HCT116 (cell line): ENCODE results near the gene MYO10. TPM values are rescaled to one million over a fixed set of nuclear protein-coding genes. Genes with fewer than 3 reads are reported as not detected.

Experiments used
- ATAC-seq: fragments of 200-7000 bp; cut with Tn5 transposase; 2 replicates; pipeline ENCODE4 v1.9.1; 2020; ENCODE audit warnings: mild to moderate bottlenecking, moderate library complexity
- BruUV-seq: library from RNA; stranded (reverse); fragments of 400-500 nt; replicated peaks from 2 replicates; lab custom pipeline; 2021; lab: Mats Ljungman, UMichigan
- CTCF ChIA-PET: fragments of 300-600 bp; sonication (Branson Sonifier 250); formaldehyde crosslinking; loops from one replicate; lab custom pipeline; 2021; ENCODE audit warnings: antibody characterized with exemption; lab: Charles Lee
- POLR2A ChIA-PET: fragments of 300-600, 350-600 bp; sonication (Branson Sonifier 250); formaldehyde crosslinking; loops from one replicate; lab custom pipeline; 2021; ENCODE audit warnings: antibody characterized with exemption; lab: Charles Lee
- RAD21 ChIA-PET, 2 experiments: fragments of 300-600 bp; sonication (Branson Sonifier 250); formaldehyde crosslinking; loops; one replicate each; lab custom pipeline; 2023; ENCODE audit warnings: low total read pairs in 2 of 2; ENCODE audit not compliant: uncharacterized antibody in 2 of 2, unreplicated experiment in 2 of 2, low non-redundant PET in 1 of 2; lab: Charles Lee
- DNase-seq: peaks from one replicate; pipeline ENCODE4 v3.0.0-alpha.2; 2010; ENCODE audit warnings: low read depth, low spot score
- H2AFZ ChIP-seq: fragments of 200-600 bp; shearing (Covaris generic), sonication (generic); 2 replicates; pipeline ENCODE4 v1.6.1; 2017; ENCODE audit warnings: low read depth, mixed run types, mixed read lengths, antibody characterized with exemption, low read length; ENCODE audit not compliant: poor library complexity, severe bottlenecking
- H3K27ac ChIP-seq: 2 replicates; pipeline ENCODE4 v1.5.1; 2012; ENCODE audit warnings: low read depth, low read length
- H3K27me3 ChIP-seq: fragments of 200-600 bp; sonication (generic); 2 replicates; pipeline ENCODE4 v1.6.1; 2016; ENCODE audit warnings: mixed run types, low read length, mixed read lengths; ENCODE audit not compliant: insufficient read depth
- H3K36me3 ChIP-seq, 2 experiments: fragments of 200-500 bp in 1 of 2; fragments of 200-600 bp in 1 of 2; sonication (Bioruptor generic) in 1 of 2; sonication (generic) in 1 of 2; 2 replicates each; pipeline versions ENCODE4 v1.5.1 to v1.6.1; 2014 to 2016; ENCODE audit warnings: low read length in 2 of 2, inconsistent platforms in 1 of 2, mixed read lengths in 1 of 2, mixed run types in 1 of 2; ENCODE audit not compliant: insufficient read depth in 2 of 2, control insufficient read depth in 1 of 2
- H3K4me1 ChIP-seq, 2 experiments: fragments of 200-600 bp in 1 of 2; sonication (generic) in 1 of 2; 2 replicates each; pipeline versions ENCODE4 v1.5.1 to v1.6.1; 2012 to 2017; ENCODE audit warnings: low read length in 2 of 2, inconsistent platforms in 1 of 2, mild to moderate bottlenecking in 1 of 2, mixed read lengths in 1 of 2, mixed run types in 1 of 2, moderate library complexity in 1 of 2; ENCODE audit not compliant: insufficient read depth in 2 of 2, control insufficient read depth in 1 of 2
- H3K4me2 ChIP-seq: fragments of 200-600 bp; sonication (generic); 2 replicates; pipeline ENCODE4 v1.6.1; 2017; ENCODE audit warnings: mixed run types, low read length, mixed read lengths
- H3K4me3 ChIP-seq, 2 experiments: fragments of 200-600 bp in 1 of 2; sonication (generic) in 1 of 2; replicated peaks in 1 of 2; 2 replicates each; pipeline ENCODE4 v1.5.1; 2011 to 2016; ENCODE audit warnings: low read length in 2 of 2, control low read depth in 1 of 2, low read depth in 1 of 2, mild to moderate bottlenecking in 1 of 2, mixed read lengths in 1 of 2, mixed run types in 1 of 2
- H3K79me2 ChIP-seq: fragments of 200-600 bp; sonication (generic); 2 replicates; pipeline ENCODE4 v1.6.1; 2017; ENCODE audit warnings: mild to moderate bottlenecking, mixed run types, low read length, moderate library complexity, mixed read lengths; ENCODE audit not compliant: insufficient read depth
- H3K9ac ChIP-seq: fragments of 200-600 bp; sonication (generic); 2 replicates; pipeline ENCODE4 v1.6.1; 2016; ENCODE audit warnings: low read length, mixed read lengths
- H3K9me2 ChIP-seq: fragments of 200-600 bp; sonication (generic), shearing (Covaris generic); 2 replicates; pipeline ENCODE4 v1.6.1; 2017; ENCODE audit warnings: mixed run types, mild to moderate bottlenecking, moderate library complexity; ENCODE audit not compliant: insufficient read depth
- H3K9me3 ChIP-seq, 2 experiments: fragments of 200-500 bp in 1 of 2; fragments of 200-600 bp in 1 of 2; sonication (Bioruptor generic) in 1 of 2; sonication (generic) in 1 of 2; 2 replicates each; pipeline ENCODE4 v1.6.1; 2014 to 2017; ENCODE audit warnings: low read length in 2 of 2, mixed read lengths in 2 of 2, inconsistent platforms in 1 of 2, low read depth in 1 of 2, mild to moderate bottlenecking in 1 of 2, mixed run types in 1 of 2, moderate library complexity in 1 of 2; ENCODE audit not compliant: control insufficient read depth in 1 of 2, insufficient read depth in 1 of 2
- H4K20me1 ChIP-seq: fragments of 200-600 bp; sonication (generic), shearing (Covaris generic); 2 replicates; pipeline ENCODE4 v1.6.1; 2017; ENCODE audit warnings: mixed run types, mild to moderate bottlenecking, moderate library complexity; ENCODE audit not compliant: insufficient read depth
- CEBPB ChIP-seq: IDR thresholded peaks from 2 replicates; pipeline ENCODE4 v1.6.1; 2012; ENCODE audit warnings: low read depth
- EGR1 ChIP-seq: IDR thresholded peaks from 2 replicates; pipeline ENCODE4 v1.6.1; 2012; ENCODE audit warnings: low read depth
- ELF1 ChIP-seq: IDR thresholded peaks from 2 replicates; pipeline ENCODE4 v1.6.1; 2012; ENCODE audit warnings: low read depth, borderline replicate concordance
- EZH2 ChIP-seq: fragments of 200-600 bp; sonication (generic); IDR thresholded peaks from 2 replicates; pipeline ENCODE4 v1.6.1; 2017; ENCODE audit warnings: antibody characterized with exemption, mixed run types
- FOSL1 ChIP-seq: IDR thresholded peaks from 2 replicates; pipeline ENCODE4 v1.6.1; 2012; ENCODE audit warnings: low read depth
- JUND ChIP-seq: IDR thresholded peaks from 2 replicates; pipeline ENCODE4 v1.6.1; 2012
- POLR2A ChIP-seq: IDR thresholded peaks from 2 replicates; pipeline ENCODE4 v1.7.0; 2011; ENCODE audit warnings: borderline replicate concordance; ENCODE audit not compliant: insufficient read depth, insufficient read length; ENCODE audit errors: extremely low read depth
- RAD21 ChIP-seq: IDR thresholded peaks from 2 replicates; pipeline ENCODE4 v1.6.1; 2012; ENCODE audit warnings: low read depth, mild to moderate bottlenecking
- SIN3A ChIP-seq: IDR thresholded peaks from 2 replicates; pipeline ENCODE4 v1.6.1; 2012; ENCODE audit warnings: low read depth
- SP1 ChIP-seq: IDR thresholded peaks from 2 replicates; pipeline ENCODE4 v1.6.1; 2012; ENCODE audit warnings: low read depth
- SRF ChIP-seq: IDR thresholded peaks from 2 replicates; pipeline ENCODE4 v1.6.1; 2012; ENCODE audit warnings: low read depth
- TCF7L2 ChIP-seq: IDR thresholded peaks from 2 replicates; pipeline ENCODE4 v1.7.0; 2011; ENCODE audit warnings: borderline replicate concordance, inconsistent platforms; ENCODE audit not compliant: insufficient read depth, insufficient read length; ENCODE audit errors: extremely low read depth
- YY1 ChIP-seq: IDR thresholded peaks from 2 replicates; pipeline ENCODE4 v1.6.1; 2011; ENCODE audit warnings: low read length, low read depth, moderate library complexity, mild to moderate bottlenecking; ENCODE audit not compliant: insufficient replicate concordance; ENCODE audit errors: extremely low read depth
- ZFX ChIP-seq: fragments of 450-650 bp; IDR thresholded peaks from 2 replicates; pipeline ENCODE4 v1.6.1; 2017
- ZNF274 ChIP-seq: fragments of 200-500 bp; sonication (Bioruptor generic); IDR thresholded peaks from 2 replicates; pipeline ENCODE4 v1.6.1; 2014; ENCODE audit warnings: mild to moderate bottlenecking, low read depth, low read length, inconsistent platforms
- intact Hi-C: fragments of 100-400 bp; cut with micrococcal nuclease; formaldehyde crosslinking; loops from 2 replicates; pipeline ENCODE4 v1.10.0; 2022
- total RNA-seq: library from RNA; stranded (reverse); gene quantifications from one replicate; pipeline ENCODE4 v1.2.1, GENCODE V29; 2021; ENCODE audit not compliant: unreplicated experiment
- TF ChIP-seq, protein P1 (sequence below): IDR thresholded peaks from 2 replicates; pipeline ENCODE4 v1.6.1; 2012
- TF ChIP-seq, protein P2 (sequence below): IDR thresholded peaks from 2 replicates; pipeline ENCODE4 v1.6.1; 2011; ENCODE audit warnings: mild to moderate bottlenecking, low read length, moderate library complexity; ENCODE audit not compliant: insufficient replicate concordance; ENCODE audit errors: extremely low read depth
- TF ChIP-seq, protein P3 (sequence below): IDR thresholded peaks from 2 replicates; pipeline ENCODE4 v1.6.1; 2012; ENCODE audit warnings: low read depth
- TF ChIP-seq, protein P4 (sequence below), 3 experiments: fragments of 200-600 bp in 1 of 3; sonication (generic) in 1 of 3; IDR thresholded peaks in 2 of 3; conservative IDR thresholded peaks in 1 of 3; 2 replicates each; pipeline ENCODE4 v1.5.1; 2012 to 2017; ENCODE audit warnings: low read depth in 2 of 3, low read length in 2 of 3, antibody characterized with exemption in 1 of 3, borderline replicate concordance in 1 of 3, control low read depth in 1 of 3, mild to moderate bottlenecking in 1 of 3, mixed read lengths in 1 of 3, mixed run types in 1 of 3, moderate library complexity in 1 of 3; ENCODE audit not compliant: insufficient read depth in 1 of 3
- TF ChIP-seq, protein P5 (sequence below): IDR thresholded peaks from 2 replicates; pipeline ENCODE4 v1.6.1; 2012

Gene MYO10
- total RNA-seq, 1 experiment from 2014 or later, result 34.9 TPM

DNA sequence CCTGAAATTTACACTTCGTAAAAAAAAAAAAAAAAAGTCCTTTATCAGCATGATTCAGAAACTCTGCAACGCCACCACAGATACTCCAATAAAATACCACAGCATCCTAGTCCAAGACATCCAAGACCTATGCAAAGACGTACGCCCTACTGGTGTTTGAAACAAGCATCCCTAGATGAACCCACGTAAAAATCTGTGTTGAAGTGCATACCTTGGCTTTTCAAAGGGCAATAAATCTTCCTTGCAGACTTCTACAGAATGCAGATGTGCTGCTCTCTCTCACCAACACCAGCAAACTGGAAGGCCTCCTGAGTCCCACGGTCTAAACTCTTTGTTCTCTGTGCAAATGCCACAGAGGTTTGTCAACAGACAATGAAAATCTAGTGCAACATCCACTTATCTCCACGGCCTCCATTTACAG lies 38.8 kb downstream of the MYO10 start:
- no peak for DNase-seq
- H4K20me1 ChIP-seq, result no peaks in the 10 kb centered on the region
- H3K4me1 ChIP-seq, result peaks cover 76 to 80% of the 10 kb centered on the region in 2 experiments
- TF ChIP-seq, protein P1, sequence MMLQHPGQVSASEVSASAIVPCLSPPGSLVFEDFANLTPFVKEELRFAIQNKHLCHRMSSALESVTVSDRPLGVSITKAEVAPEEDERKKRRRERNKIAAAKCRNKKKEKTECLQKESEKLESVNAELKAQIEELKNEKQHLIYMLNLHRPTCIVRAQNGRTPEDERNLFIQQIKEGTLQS, result no peak
- TF ChIP-seq SRF (no peak), SIN3A (no peak), EZH2 (no peak), FOSL1 (no peak), EGR1 (no peak), YY1 (no peak), SP1 (no peak), CEBPB (no peak), POLR2A (no peak), TCF7L2 (no peak), ELF1 (no peak), ZNF274 (no peak), JUND (no peak), ZFX (no peak), RAD21 (no peak)
- TF ChIP-seq, protein P2, sequence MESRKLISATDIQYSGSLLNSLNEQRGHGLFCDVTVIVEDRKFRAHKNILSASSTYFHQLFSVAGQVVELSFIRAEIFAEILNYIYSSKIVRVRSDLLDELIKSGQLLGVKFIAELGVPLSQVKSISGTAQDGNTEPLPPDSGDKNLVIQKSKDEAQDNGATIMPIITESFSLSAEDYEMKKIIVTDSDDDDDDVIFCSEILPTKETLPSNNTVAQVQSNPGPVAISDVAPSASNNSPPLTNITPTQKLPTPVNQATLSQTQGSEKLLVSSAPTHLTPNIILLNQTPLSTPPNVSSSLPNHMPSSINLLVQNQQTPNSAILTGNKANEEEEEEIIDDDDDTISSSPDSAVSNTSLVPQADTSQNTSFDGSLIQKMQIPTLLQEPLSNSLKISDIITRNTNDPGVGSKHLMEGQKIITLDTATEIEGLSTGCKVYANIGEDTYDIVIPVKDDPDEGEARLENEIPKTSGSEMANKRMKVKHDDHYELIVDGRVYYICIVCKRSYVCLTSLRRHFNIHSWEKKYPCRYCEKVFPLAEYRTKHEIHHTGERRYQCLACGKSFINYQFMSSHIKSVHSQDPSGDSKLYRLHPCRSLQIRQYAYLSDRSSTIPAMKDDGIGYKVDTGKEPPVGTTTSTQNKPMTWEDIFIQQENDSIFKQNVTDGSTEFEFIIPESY, result no peak
- TF ChIP-seq, protein P3, sequence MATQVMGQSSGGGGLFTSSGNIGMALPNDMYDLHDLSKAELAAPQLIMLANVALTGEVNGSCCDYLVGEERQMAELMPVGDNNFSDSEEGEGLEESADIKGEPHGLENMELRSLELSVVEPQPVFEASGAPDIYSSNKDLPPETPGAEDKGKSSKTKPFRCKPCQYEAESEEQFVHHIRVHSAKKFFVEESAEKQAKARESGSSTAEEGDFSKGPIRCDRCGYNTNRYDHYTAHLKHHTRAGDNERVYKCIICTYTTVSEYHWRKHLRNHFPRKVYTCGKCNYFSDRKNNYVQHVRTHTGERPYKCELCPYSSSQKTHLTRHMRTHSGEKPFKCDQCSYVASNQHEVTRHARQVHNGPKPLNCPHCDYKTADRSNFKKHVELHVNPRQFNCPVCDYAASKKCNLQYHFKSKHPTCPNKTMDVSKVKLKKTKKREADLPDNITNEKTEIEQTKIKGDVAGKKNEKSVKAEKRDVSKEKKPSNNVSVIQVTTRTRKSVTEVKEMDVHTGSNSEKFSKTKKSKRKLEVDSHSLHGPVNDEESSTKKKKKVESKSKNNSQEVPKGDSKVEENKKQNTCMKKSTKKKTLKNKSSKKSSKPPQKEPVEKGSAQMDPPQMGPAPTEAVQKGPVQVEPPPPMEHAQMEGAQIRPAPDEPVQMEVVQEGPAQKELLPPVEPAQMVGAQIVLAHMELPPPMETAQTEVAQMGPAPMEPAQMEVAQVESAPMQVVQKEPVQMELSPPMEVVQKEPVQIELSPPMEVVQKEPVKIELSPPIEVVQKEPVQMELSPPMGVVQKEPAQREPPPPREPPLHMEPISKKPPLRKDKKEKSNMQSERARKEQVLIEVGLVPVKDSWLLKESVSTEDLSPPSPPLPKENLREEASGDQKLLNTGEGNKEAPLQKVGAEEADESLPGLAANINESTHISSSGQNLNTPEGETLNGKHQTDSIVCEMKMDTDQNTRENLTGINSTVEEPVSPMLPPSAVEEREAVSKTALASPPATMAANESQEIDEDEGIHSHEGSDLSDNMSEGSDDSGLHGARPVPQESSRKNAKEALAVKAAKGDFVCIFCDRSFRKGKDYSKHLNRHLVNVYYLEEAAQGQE, result no peak
- TF ChIP-seq, protein P4, sequence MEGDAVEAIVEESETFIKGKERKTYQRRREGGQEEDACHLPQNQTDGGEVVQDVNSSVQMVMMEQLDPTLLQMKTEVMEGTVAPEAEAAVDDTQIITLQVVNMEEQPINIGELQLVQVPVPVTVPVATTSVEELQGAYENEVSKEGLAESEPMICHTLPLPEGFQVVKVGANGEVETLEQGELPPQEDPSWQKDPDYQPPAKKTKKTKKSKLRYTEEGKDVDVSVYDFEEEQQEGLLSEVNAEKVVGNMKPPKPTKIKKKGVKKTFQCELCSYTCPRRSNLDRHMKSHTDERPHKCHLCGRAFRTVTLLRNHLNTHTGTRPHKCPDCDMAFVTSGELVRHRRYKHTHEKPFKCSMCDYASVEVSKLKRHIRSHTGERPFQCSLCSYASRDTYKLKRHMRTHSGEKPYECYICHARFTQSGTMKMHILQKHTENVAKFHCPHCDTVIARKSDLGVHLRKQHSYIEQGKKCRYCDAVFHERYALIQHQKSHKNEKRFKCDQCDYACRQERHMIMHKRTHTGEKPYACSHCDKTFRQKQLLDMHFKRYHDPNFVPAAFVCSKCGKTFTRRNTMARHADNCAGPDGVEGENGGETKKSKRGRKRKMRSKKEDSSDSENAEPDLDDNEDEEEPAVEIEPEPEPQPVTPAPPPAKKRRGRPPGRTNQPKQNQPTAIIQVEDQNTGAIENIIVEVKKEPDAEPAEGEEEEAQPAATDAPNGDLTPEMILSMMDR (IDR thresholded peaks at IDR 0.05 in 2 of 3, conservative IDR thresholded peaks at IDR 0.05 in 1 of 3; ENCODE audit: borderline replicate concordance in 1 of 3, insufficient read depth in 1 of 3, low read depth in 2 of 3, low read length in 2 of 3), result no peak
- TF ChIP-seq, protein P5, sequence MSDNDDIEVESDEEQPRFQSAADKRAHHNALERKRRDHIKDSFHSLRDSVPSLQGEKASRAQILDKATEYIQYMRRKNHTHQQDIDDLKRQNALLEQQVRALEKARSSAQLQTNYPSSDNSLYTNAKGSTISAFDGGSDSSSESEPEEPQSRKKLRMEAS, result no peak
- CTCF ChIA-PET, result no interaction called here
- no peaks in the 10 kb centered on the region for H3K9me3 ChIP-seq
- H3K4me3 ChIP-seq, result no peak overlapping the region
- H3K79me2 ChIP-seq, result peaks cover 83% of the 10 kb centered on the region
- RAD21 ChIA-PET, result no interaction called here
- ATAC-seq, result no peak
- no peak overlapping the region for H3K9ac ChIP-seq
- H3K4me2 ChIP-seq, result peak overlapping the region; percentile 2; the same call in 1 of the 2 replicates
- H3K9me2 ChIP-seq, result no peaks in the 10 kb centered on the region
- intact Hi-C loops, result no loop called here
- H3K27ac ChIP-seq, result peak overlapping the region; percentile 6; the same call in 1 of the 2 replicates
- no peaks in the 10 kb centered on the region for H3K36me3 ChIP-seq
- no peak overlapping the region for H2AFZ ChIP-seq
- BruUV-seq, result no TSS peak
- H3K27me3 ChIP-seq, result no peaks in the 10 kb centered on the region
- POLR2A ChIA-PET, result no interaction called here
